HG03025 (cell line): Measurements from ENCODE around the gene PUS1.

Experiments
- ATAC-seq: cut with Tn5 transposase; IDR thresholded peaks from one replicate; pipeline ENCODE4 v1.9.1; 2021; ENCODE audit warnings: mild to moderate bottlenecking, moderate library complexity; ENCODE audit not compliant: unreplicated experiment, low FRiP score

PUS1 gene

GRCh38 chr12:131986910-131987309 lies 57.8 kb downstream of the PUS1 start:
- no peak for ATAC-seq

- ATAC-seq, result no peak
Observed at GRCh38 chr12:131987552-131987951, 58.5 kb downstream of the PUS1 start.

- ATAC-seq, result no peak
Observed at GRCh38 chr12:131988054-131988796, 59.1 kb downstream of the PUS1 start.

GRCh38 chr12:131989021-131989420 lies 59.9 kb downstream of the PUS1 start:
- no peak for ATAC-seq

GRCh38 chr12:131990066-131990979 lies 61.2 kb downstream of the PUS1 start:
- no peak for ATAC-seq

GRCh38 chr12:131990980-131991305 lies 61.9 kb downstream of the PUS1 start:
- ATAC-seq, result no peak

GRCh38 chr12:131991816-131992430 lies 62.8 kb downstream of the PUS1 start:
- no peak for ATAC-seq

- no peak for ATAC-seq
Observed at GRCh38 chr12:131994589-131994988, 65.5 kb downstream of the PUS1 start.
